Measurements from ENCODE around the gene PDLIM1.

GRCh38 chr10:95285556-95285955 is 5.2 kb downstream of the PDLIM1 start:
- TF ChIP-seq CTCF (IDR thresholded peaks at IDR 0.05) (no peak), POLR2A (IDR thresholded peaks at IDR 0.05) (no peak)

Data from adrenal gland (tissue), 5 donors.